Measurements from ENCODE around the gene HOXC4. TPM values are rescaled to one million over a fixed set of nuclear protein-coding genes. Genes with fewer than 3 reads are reported as not detected.

Gene HOXC4
- total RNA-seq, 1 donor from 2014 or later, result 1.2 TPM

- Histone ChIP-seq H3K4me1 (peaks cover 31% of the 10 kb centered on the region), H3K9me3 (no peaks in the 10 kb centered on the region), H3K36me3 (no peaks in the 10 kb centered on the region), H3K27ac (no peak overlapping the region), H3K4me3 (no peak overlapping the region), H3K27me3 (peaks cover 41% of the 10 kb centered on the region)
- TF ChIP-seq POLR2AphosphoS5 (IDR thresholded peaks at IDR 0.05; ENCODE audit: insufficient read depth in 1 of 2, low read depth in 1 of 2) (no peak), CTCF (IDR thresholded peaks at IDR 0.05) (no peak), POLR2A (IDR thresholded peaks at IDR 0.05) (no peak)
- DNase-seq (ENCODE audit: extremely low spot score in 2 of 2), result no peak
- intact Hi-C loops (cut with DNase I), result no loop called here
Measured at GRCh38 chr12:54012631-54013409, 40.8 kb upstream of the HOXC4 start.

- Histone ChIP-seq H3K4me3 (peak overlapping the region in 1 of 2 donors; percentile 8), H3K9me3 (no peaks in the 10 kb centered on the region), H3K27me3 (peaks cover 36% of the 10 kb centered on the region), H3K4me1 (peaks cover 42% of the 10 kb centered on the region), H3K36me3 (no peaks in the 10 kb centered on the region), H3K27ac (no peak overlapping the region)
- TF ChIP-seq CTCF (IDR thresholded peaks at IDR 0.05) (no peak), POLR2AphosphoS5 (IDR thresholded peaks at IDR 0.05; ENCODE audit: insufficient read depth in 1 of 2, low read depth in 1 of 2) (no peak), POLR2A (IDR thresholded peaks at IDR 0.05) (no peak)
- DNase-seq (ENCODE audit: extremely low spot score in 2 of 2), result no peak
- intact Hi-C loops (cut with DNase I), result loop anchor here (5.0 kb wide), 1 partner anchor 113 kb away; no protein-coding TSS in a partner anchor
Measured at GRCh38 chr12:54014377-54015017, 39.1 kb upstream of the HOXC4 start.

- DNase-seq (ENCODE audit: extremely low spot score in 2 of 2), result no peak
- Histone ChIP-seq H3K4me1 (peaks cover 39% of the 10 kb centered on the region), H3K27ac (no peak overlapping the region), H3K27me3 (peaks cover 31% of the 10 kb centered on the region), H3K4me3 (peak overlapping the region in 1 of 2 donors; percentile 8), H3K9me3 (no peaks in the 10 kb centered on the region), H3K36me3 (no peaks in the 10 kb centered on the region)
- no peak for TF ChIP-seq CTCF (IDR thresholded peaks at IDR 0.05)
- TF ChIP-seq POLR2AphosphoS5 (IDR thresholded peaks at IDR 0.05; ENCODE audit: insufficient read depth in 1 of 2, low read depth in 1 of 2), result no peak
- TF ChIP-seq POLR2A (IDR thresholded peaks at IDR 0.05), result no peak
- intact Hi-C loops (cut with DNase I), result loop anchor here (5.0 kb wide), 1 partner anchor 112 kb away; no protein-coding TSS in a partner anchor
Measured at GRCh38 chr12:54015018-54015931, 38.4 kb upstream of the HOXC4 start.

- no peaks in the 10 kb centered on the region for H3K9me3 ChIP-seq
- no peak for DNase-seq (ENCODE audit: extremely low spot score in 2 of 2)
- no peak overlapping the region for H3K4me3 ChIP-seq
- TF ChIP-seq CTCF (IDR thresholded peaks at IDR 0.05) (no peak), POLR2A (IDR thresholded peaks at IDR 0.05) (no peak), POLR2AphosphoS5 (IDR thresholded peaks at IDR 0.05; ENCODE audit: insufficient read depth in 1 of 2, low read depth in 1 of 2) (no peak)
- peaks cover 29% of the 10 kb centered on the region for H3K27me3 ChIP-seq
- no peak overlapping the region for H3K27ac ChIP-seq
- H3K36me3 ChIP-seq, result no peaks in the 10 kb centered on the region
- peaks cover 39% of the 10 kb centered on the region for H3K4me1 ChIP-seq
- intact Hi-C loops (cut with DNase I), result loop anchor here (5.0 kb wide), 1 partner anchor 111 kb away; no protein-coding TSS in a partner anchor
Measured at GRCh38 chr12:54016051-54016450, 37.6 kb upstream of the HOXC4 start.

Data from vagina (tissue), 2 donors.